ENCODE data around the gene JHY. TPM values are rescaled to one million over a fixed set of nuclear protein-coding genes. Genes with fewer than 3 reads are reported as not detected.

The JHY gene
- total and polyA plus RNA-seq, 4 donors: 0.13 to 0.25 (median 0.14) TPM

- 52% methylated on average over 2 of the region's 2 CpGs for WGBS
- Histone ChIP-seq H3K9me3 (ENCODE audit: control insufficient read depth in 4 of 4, low read length in 3 of 4) (no peaks in the 10 kb centered on the region), H3K4me1 (ENCODE audit: control insufficient read depth in 4 of 4, insufficient read depth in 4 of 4, low read length in 3 of 4) (peaks cover 2 to 3% (median 3%) of the 10 kb centered on the region in 4 donors), H3K27me3 (ENCODE audit: control insufficient read depth in 4 of 4, insufficient read depth in 4 of 4, low read length in 3 of 4) (peaks cover 0 to 3% (median 3%) of the 10 kb centered on the region in 4 donors), H3K36me3 (ENCODE audit: control insufficient read depth in 4 of 4, insufficient read depth in 3 of 4, low read depth in 1 of 4, low read length in 3 of 4) (no peaks in the 10 kb centered on the region), H3K27ac (ENCODE audit: low read depth in 1 of 2, low read length in 2 of 2) (no peak overlapping the region), H3K4me3 (ENCODE audit: low read depth in 1 of 3, low read length in 3 of 3) (no peak overlapping the region), H3K9ac (ENCODE audit: low read depth in 1 of 2, low read length in 2 of 2) (no peak overlapping the region)
- TF ChIP-seq YY1 (IDR thresholded peaks at IDR 0.05): no peak
- DNase-seq (ENCODE audit: low spot score): no peak
These were observed 5.6 kb downstream of the JHY start for GRCh38 chr11:122888162-122888561.

- Histone ChIP-seq H3K27me3 (ENCODE audit: control insufficient read depth in 4 of 4, insufficient read depth in 4 of 4, low read length in 3 of 4) (peaks cover 0 to 11% (median 0%) of the 10 kb centered on the region in 4 donors), H3K4me1 (ENCODE audit: control insufficient read depth in 4 of 4, insufficient read depth in 4 of 4, low read length in 3 of 4) (no peaks in the 10 kb centered on the region), H3K36me3 (ENCODE audit: control insufficient read depth in 4 of 4, insufficient read depth in 3 of 4, low read depth in 1 of 4, low read length in 3 of 4) (no peaks in the 10 kb centered on the region), H3K27ac (ENCODE audit: low read depth in 1 of 2, low read length in 2 of 2) (no peak overlapping the region), H3K9ac (ENCODE audit: low read depth in 1 of 2, low read length in 2 of 2) (no peak overlapping the region), H3K4me3 (ENCODE audit: low read depth in 1 of 3, low read length in 3 of 3) (no peak overlapping the region), H3K9me3 (ENCODE audit: control insufficient read depth in 4 of 4, low read length in 3 of 4) (no peaks in the 10 kb centered on the region)
- TF ChIP-seq GABPA (IDR thresholded peaks at IDR 0.05 in 1 of 2, conservative IDR thresholded peaks at IDR 0.05 in 1 of 2): no peak
- TF ChIP-seq RXRA (IDR thresholded peaks at IDR 0.05): no peak
- no peak for TF ChIP-seq RAD21 (IDR thresholded peaks at IDR 0.05)
- no peak for TF ChIP-seq HNF4G (IDR thresholded peaks at IDR 0.05)
- no peak for TF ChIP-seq FOXA2 (IDR thresholded peaks at IDR 0.05)
- no peak for TF ChIP-seq ATF3 (IDR thresholded peaks at IDR 0.05)
- no peak for TF ChIP-seq SP1 (IDR thresholded peaks at IDR 0.05)
- TF ChIP-seq ZBTB33 (IDR thresholded peaks at IDR 0.05): no peak
- no peak for TF ChIP-seq EGR1 (IDR thresholded peaks at IDR 0.05; ENCODE audit: low read depth in 2 of 2)
- no peak for TF ChIP-seq FOXA1 (IDR thresholded peaks at IDR 0.05)
- no peak for TF ChIP-seq TAF1 (conservative IDR thresholded peaks at IDR 0.05)
- TF ChIP-seq MAX (IDR thresholded peaks at IDR 0.05): no peak
- no peak for TF ChIP-seq REST (IDR thresholded peaks at IDR 0.05)
- DNase-seq (ENCODE audit: low spot score): no peak
- WGBS: 77% methylated on average over 5 of the region's 5 CpGs
These were observed 10.6 kb downstream of the JHY start for GRCh38 chr11:122893131-122893530.
